Vagina (tissue), 2 donors: ENCODE results near the gene COG1.

Experiments used
- CTCF ChIP-seq, 3 experiments: fragments of 450-650 bp in 2 of 3; fragments of 200-600 bp in 1 of 3; sonication (generic) in 1 of 3; IDR thresholded peaks; one replicate each; pipeline ENCODE4 v1.5.1; 2017 to 2019; ENCODE audit warnings: antibody characterized with exemption in 3 of 3, mild to moderate bottlenecking in 2 of 3, moderate library complexity in 2 of 3
- POLR2A ChIP-seq, 2 donors: fragments of 450-650 bp; IDR thresholded peaks; one replicate each; pipeline ENCODE4 v1.6.1; 2017; ENCODE audit warnings: antibody characterized with exemption in 2 of 2, mild to moderate bottlenecking in 2 of 2, moderate library complexity in 2 of 2
- POLR2AphosphoS5 ChIP-seq, 2 donors: sonication (generic); formaldehyde crosslinking; IDR thresholded peaks; one replicate each; pipeline ENCODE4 v1.9.0; 2017; ENCODE audit warnings: antibody characterized with exemption in 2 of 2, mild to moderate bottlenecking in 2 of 2, low read depth in 1 of 2; ENCODE audit not compliant: insufficient read depth in 1 of 2

GRCh38 chr17:73237714-73238113 is 44.9 kb downstream of the COG1 start:
- TF ChIP-seq POLR2A (IDR thresholded peaks at IDR 0.05): no peak
- no peak for TF ChIP-seq CTCF (IDR thresholded peaks at IDR 0.05)
- TF ChIP-seq POLR2AphosphoS5 (IDR thresholded peaks at IDR 0.05; ENCODE audit: insufficient read depth in 1 of 2, low read depth in 1 of 2): no peak
